CD14-positive monocyte (primary cell): Measurements from ENCODE around the gene RHBDL1. TPM values are rescaled to one million over a fixed set of nuclear protein-coding genes. Genes with fewer than 3 reads are reported as not detected.
A peak's percentile ranks its signal among the peaks of the same experiment; 100 is the strongest.
"Not testable (repeated sequence)": the region's sequence is repeated elsewhere in the genome, so short reads cannot be mapped to it uniquely, and the experiment has no call there.

Experiments used
- DNase-seq, 3 donors: peaks; one replicate each; pipeline ENCODE4 v3.0.0-alpha.2; 2011 to 2022
- H2AFZ ChIP-seq: 2 replicates; pipeline ENCODE4 v1.6.0; 2012; ENCODE audit warnings: mild to moderate bottlenecking, low read depth, low read length, inconsistent platforms; ENCODE audit not compliant: insufficient read depth, poor library complexity, severe bottlenecking
- H3K27ac ChIP-seq, 2 donors: 1 replicate in 1 of 2; 2 replicates in 1 of 2; pipeline ENCODE4 v1.5.1; 2012 to 2013; ENCODE audit warnings: low read length in 2 of 2, control low read depth in 1 of 2, inconsistent platforms in 1 of 2, low read depth in 1 of 2, mild to moderate bottlenecking in 1 of 2
- H3K27me3 ChIP-seq, 2 donors: one replicate each; pipeline versions ENCODE4 v1.6.0 to v1.6.1; 2011 to 2013; ENCODE audit warnings: low read length in 2 of 2; ENCODE audit not compliant: control insufficient read depth in 2 of 2, insufficient read depth in 2 of 2
- H3K36me3 ChIP-seq, 2 donors: replicated peaks in 1 of 2; 1 replicate in 1 of 2; 2 replicates in 1 of 2; pipeline versions ENCODE4 v1.5.1 to v1.6.1; 2012 to 2013; ENCODE audit warnings: low read length in 2 of 2, control low read depth in 1 of 2, inconsistent platforms in 1 of 2, mild to moderate bottlenecking in 1 of 2; ENCODE audit not compliant: insufficient read depth in 2 of 2, control insufficient read depth in 1 of 2
- H3K4me1 ChIP-seq, 2 donors: 1 replicate in 1 of 2; 2 replicates in 1 of 2; pipeline versions ENCODE4 v1.5.1 to v1.6.1; 2012 to 2013; ENCODE audit warnings: low read length in 2 of 2, control low read depth in 1 of 2, inconsistent platforms in 1 of 2, mild to moderate bottlenecking in 1 of 2, moderate library complexity in 1 of 2; ENCODE audit not compliant: insufficient read depth in 2 of 2, control insufficient read depth in 1 of 2
- H3K4me2 ChIP-seq: replicated peaks from 2 replicates; pipeline ENCODE3; 2012; ENCODE audit warnings: low read length, moderate library complexity, mild to moderate bottlenecking; ENCODE audit not compliant: poor library complexity, severe bottlenecking; ENCODE audit errors: extremely low read depth
- H3K4me3 ChIP-seq, 3 experiments: fragments of 200-600 bp in 1 of 3; sonication (generic) in 1 of 3; replicated peaks in 1 of 3; 1 replicate in 2 of 3; 2 replicates in 1 of 3; pipeline ENCODE4 v1.5.1; 2011 to 2013; ENCODE audit warnings: low read length in 3 of 3, mild to moderate bottlenecking in 3 of 3, control low read depth in 2 of 3, low read depth in 2 of 3, inconsistent platforms in 1 of 3, moderate library complexity in 1 of 3
- H3K79me2 ChIP-seq: 2 replicates; pipeline ENCODE4 v1.6.0; 2012; ENCODE audit warnings: mild to moderate bottlenecking, control low read depth, inconsistent platforms, low read length, moderate library complexity; ENCODE audit not compliant: insufficient read depth
- H3K9ac ChIP-seq: 2 replicates; pipeline ENCODE4 v1.6.0; 2017; ENCODE audit warnings: low read length, mild to moderate bottlenecking; ENCODE audit not compliant: insufficient read depth, poor library complexity, severe bottlenecking
- H3K9me3 ChIP-seq, 2 donors: replicated peaks in 1 of 2; 1 replicate in 1 of 2; 2 replicates in 1 of 2; pipeline versions ENCODE4 v1.5.1 to v1.6.1; 2012 to 2013; ENCODE audit warnings: low read length in 2 of 2, control low read depth in 1 of 2; ENCODE audit not compliant: control insufficient read depth in 1 of 2, insufficient read depth in 1 of 2
- H4K20me1 ChIP-seq: 2 replicates; pipeline ENCODE4 v1.6.0; 2012; ENCODE audit warnings: mild to moderate bottlenecking, low read length, control low read depth, moderate library complexity; ENCODE audit not compliant: insufficient read depth
- H3K27ac Mint-ChIP-seq, 7 donors: one replicate each; pipeline ENCODE4 v1.8.0; 2020; ENCODE audit warnings: mild to moderate bottlenecking in 7 of 7, mixed read lengths in 7 of 7, moderate library complexity in 6 of 7, inconsistent platforms in 2 of 7
- H3K27me3 Mint-ChIP-seq, 3 donors: one replicate each; pipeline ENCODE4 v1.8.0; 2021 to 2022; ENCODE audit warnings: low read depth in 3 of 3, mild to moderate bottlenecking in 3 of 3, mixed read lengths in 3 of 3, moderate library complexity in 3 of 3, inconsistent platforms in 1 of 3
- H3K36me3 Mint-ChIP-seq, 2 donors: one replicate each; pipeline ENCODE4 v1.8.0; 2020; ENCODE audit warnings: mixed read lengths in 2 of 2, inconsistent platforms in 1 of 2, mild to moderate bottlenecking in 1 of 2
- H3K4me1 Mint-ChIP-seq: one replicate; pipeline ENCODE4 v1.8.0; 2020; ENCODE audit warnings: mild to moderate bottlenecking, mixed read lengths
- H3K4me3 Mint-ChIP-seq, 2 donors: one replicate each; pipeline ENCODE4 v1.8.0; 2020; ENCODE audit warnings: mild to moderate bottlenecking in 2 of 2, mixed read lengths in 2 of 2, moderate library complexity in 1 of 2
- H3K9me3 Mint-ChIP-seq, 7 donors: one replicate each; pipeline ENCODE4 v1.8.0; 2020 to 2022; ENCODE audit warnings: mixed read lengths in 7 of 7, mild to moderate bottlenecking in 6 of 7, moderate library complexity in 6 of 7, inconsistent platforms in 2 of 7
- WGBS: methylation state at CpG from one replicate; pipeline ENCODE4 v1.1.5; 2013; ENCODE audit warnings: missing lambda C conversion rate; ENCODE audit not compliant: insufficient coverage; 5-methylcytosine and 5-hydroxymethylcytosine counted together
- intact Hi-C, 2 donors: fragments of 100-400 bp; cut with micrococcal nuclease; formaldehyde crosslinking; loops; one replicate each; pipeline versions ENCODE4 v1.15.0 to v1.15.1; 2023
- polyA plus RNA-seq, 3 donors: library from polyadenylated mRNA; depleted of rRNA in 1 of 3; unstranded in 2 of 3; stranded (reverse) in 1 of 3; fragments of 300-500 nt in 2 of 3; fragments of >200 nt in 1 of 3; fragmentation: Illumina TruSeq in 2 of 3; gene quantifications; 1 replicate in 2 of 3; 2 replicates in 1 of 3; pipeline ENCODE4 v1.2.3, GENCODE V29; 2012 to 2021
- TF ChIP-seq, protein P1 (sequence below): fragments of 200-600 bp; IDR thresholded peaks from one replicate; pipeline ENCODE4 v1.8.0; 2022; ENCODE audit warnings: antibody characterized with exemption, mild to moderate bottlenecking

RHBDL1 gene
- polyA plus RNA-seq, 3 donors: 1.3 TPM; not detected in 2

DNA sequence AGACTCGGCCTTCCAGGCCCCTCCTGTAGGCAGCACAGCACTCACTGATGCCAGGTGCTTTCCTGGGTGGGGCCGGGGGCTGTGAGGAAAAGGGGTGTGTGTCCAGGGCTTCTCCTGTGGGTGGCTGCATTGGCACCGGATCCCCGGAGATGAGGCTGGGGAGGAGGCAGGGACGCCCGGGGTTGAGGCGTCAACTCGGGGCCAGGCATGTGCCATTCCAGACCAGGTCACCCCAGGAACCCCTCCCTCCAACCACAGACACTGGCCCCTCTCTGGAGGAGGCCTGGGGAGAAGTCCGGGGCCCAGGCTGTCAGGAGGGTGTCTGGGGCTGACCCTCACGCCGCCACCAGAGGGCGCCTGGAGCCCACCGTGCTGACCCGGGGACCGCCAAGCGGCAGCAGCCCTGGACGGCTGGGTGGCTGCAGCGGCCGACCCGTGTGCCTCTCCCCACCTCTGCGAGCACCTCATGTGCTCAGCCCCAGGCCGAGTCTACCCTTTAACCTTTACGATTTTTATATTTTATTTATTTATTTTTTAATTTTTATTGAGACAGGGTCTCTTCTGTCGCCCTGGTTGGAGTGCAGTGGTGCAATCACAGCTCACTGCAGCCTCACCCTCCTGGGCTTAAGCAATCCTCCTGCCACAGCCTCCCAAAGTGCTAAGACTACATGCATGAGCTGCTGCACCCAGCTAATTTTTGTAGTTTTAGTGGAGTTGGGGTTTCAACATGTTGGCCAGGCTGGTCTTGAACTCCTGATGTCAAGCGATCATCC lies 36.3 kb downstream of the RHBDL1 start:
- Histone ChIP-seq H4K20me1 (no peaks in the 10 kb centered on the region), H3K27ac (no peak overlapping the region), H2AFZ (no peak overlapping the region), H3K36me3 (no peaks in the 10 kb centered on the region), H3K79me2 (no peaks in the 10 kb centered on the region), H3K4me3 (no peak overlapping the region), H3K9ac (no peak overlapping the region), H3K4me2 (no peak overlapping the region), H3K9me3 (peaks cover 4 to 9% of the 10 kb centered on the region in 2 donors), H3K4me1 (peaks cover 12 to 22% of the 10 kb centered on the region in 2 donors), H3K27me3 (peaks cover 13 to 67% of the 10 kb centered on the region in 2 donors)
- 3% methylated on average over 11 of the region's 25 CpGs for WGBS
- Mint-ChIP-seq H3K36me3 (peaks cover 0 to 3% of the 10 kb centered on the region in 2 donors), H3K27ac (no peak overlapping the region), H3K4me1 (peaks cover 8% of the 10 kb centered on the region), H3K27me3 (peaks cover 43 to 74% (median 66%) of the 10 kb centered on the region in 3 donors), H3K9me3 (peaks cover 0 to 7% (median 0%) of the 10 kb centered on the region in 7 donors), H3K4me3 (no peak overlapping the region)
- TF ChIP-seq, protein P1, sequence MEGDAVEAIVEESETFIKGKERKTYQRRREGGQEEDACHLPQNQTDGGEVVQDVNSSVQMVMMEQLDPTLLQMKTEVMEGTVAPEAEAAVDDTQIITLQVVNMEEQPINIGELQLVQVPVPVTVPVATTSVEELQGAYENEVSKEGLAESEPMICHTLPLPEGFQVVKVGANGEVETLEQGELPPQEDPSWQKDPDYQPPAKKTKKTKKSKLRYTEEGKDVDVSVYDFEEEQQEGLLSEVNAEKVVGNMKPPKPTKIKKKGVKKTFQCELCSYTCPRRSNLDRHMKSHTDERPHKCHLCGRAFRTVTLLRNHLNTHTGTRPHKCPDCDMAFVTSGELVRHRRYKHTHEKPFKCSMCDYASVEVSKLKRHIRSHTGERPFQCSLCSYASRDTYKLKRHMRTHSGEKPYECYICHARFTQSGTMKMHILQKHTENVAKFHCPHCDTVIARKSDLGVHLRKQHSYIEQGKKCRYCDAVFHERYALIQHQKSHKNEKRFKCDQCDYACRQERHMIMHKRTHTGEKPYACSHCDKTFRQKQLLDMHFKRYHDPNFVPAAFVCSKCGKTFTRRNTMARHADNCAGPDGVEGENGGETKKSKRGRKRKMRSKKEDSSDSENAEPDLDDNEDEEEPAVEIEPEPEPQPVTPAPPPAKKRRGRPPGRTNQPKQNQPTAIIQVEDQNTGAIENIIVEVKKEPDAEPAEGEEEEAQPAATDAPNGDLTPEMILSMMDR: peak; percentile 95
- intact Hi-C loops: loop anchor here (1.0 to 2.0 kb wide), 2 partner anchors 73 to 74 kb away; no protein-coding TSS in a partner anchor
- DNase-seq: peak; percentile 67 to 79 (median 71)

DNA sequence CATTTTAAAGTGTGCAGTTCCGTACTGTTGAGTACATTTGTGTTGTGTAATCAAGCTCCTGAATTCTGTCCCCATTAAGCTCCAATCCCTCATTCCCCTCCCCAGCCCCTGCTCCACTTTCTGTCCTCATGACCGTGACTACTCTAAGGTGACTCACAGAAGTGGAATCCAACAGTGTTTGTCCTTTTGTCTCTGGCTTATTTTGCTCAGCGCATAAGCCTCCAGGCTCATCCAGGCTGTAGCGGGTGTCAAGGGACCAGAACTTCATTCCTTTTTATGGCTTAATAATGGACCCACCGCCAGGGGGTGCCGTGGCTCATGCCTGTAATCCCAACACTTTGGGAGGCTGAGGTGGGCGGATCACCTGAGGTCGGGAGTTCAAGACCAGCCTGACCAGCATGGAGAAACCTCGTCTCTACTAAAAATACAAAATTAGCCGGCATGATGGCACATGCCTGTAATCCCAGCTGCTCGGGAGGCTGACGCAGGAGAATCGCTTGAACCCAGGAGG lies 37.3 kb downstream of the RHBDL1 start:
- H3K79me2 ChIP-seq, H3K27ac ChIP-seq, H3K9me3 Mint-ChIP-seq, H3K9me3 ChIP-seq, H3K36me3 Mint-ChIP-seq, H3K4me2 ChIP-seq, H4K20me1 ChIP-seq, intact Hi-C loops, H3K36me3 ChIP-seq, H3K9ac ChIP-seq, H3K4me3 ChIP-seq, H2AFZ ChIP-seq, H3K4me1 Mint-ChIP-seq: not testable (repeated sequence)
- peak overlapping the region in 1 of 7 donors; percentile 33 for H3K27ac Mint-ChIP-seq
- H3K4me3 Mint-ChIP-seq: peak overlapping the region in 1 of 2 donors; percentile 66
- WGBS: 32% methylated on average over 7 of the region's 13 CpGs
- Histone ChIP-seq H3K27me3 (peaks cover 11 to 69% of the 10 kb centered on the region in 2 donors), H3K4me1 (peaks cover 12 to 22% of the 10 kb centered on the region in 2 donors)
- TF ChIP-seq, protein P1: peak; percentile 41
- peaks cover 44 to 75% (median 61%) of the 10 kb centered on the region in 3 donors for H3K27me3 Mint-ChIP-seq
- DNase-seq: peak; percentile 27 to 51 (median 30)
